ENCODE results near the gene PTPRK.

DNA sequence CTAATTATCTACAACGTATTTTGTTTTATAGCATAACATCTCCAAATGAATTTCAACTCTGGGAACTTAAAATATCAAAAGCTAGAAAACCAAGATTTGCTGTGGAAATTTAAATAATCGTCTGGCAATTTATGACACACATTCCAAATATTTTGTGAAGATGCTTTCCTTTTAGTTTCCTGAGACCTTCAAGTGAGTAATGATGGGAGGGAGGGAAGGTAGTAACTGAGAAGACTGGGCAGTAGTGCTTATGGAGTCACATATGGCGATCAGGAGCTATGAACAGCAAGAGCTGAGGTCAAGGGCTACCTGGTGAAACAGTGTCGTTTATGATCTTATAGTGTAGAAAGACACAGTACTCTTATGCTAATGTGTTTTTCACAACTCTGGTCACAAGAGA lies 441.4 kb downstream of the PTPRK start:
- TF ChIP-seq CTCF (IDR thresholded peaks at IDR 0.05) (no peak), POLR2A (IDR thresholded peaks at IDR 0.05) (no peak)
